GM06990 (cell line): ENCODE measurements around the gene PHLDB1.

Experiments
- DNase-seq: peaks from one replicate; pipeline ENCODE4 v3.0.0-alpha.2; 2011; ENCODE audit not compliant: insufficient read length; ENCODE audit errors: extremely low read depth
- H3K27me3 ChIP-seq: replicated peaks from 2 replicates; pipeline ENCODE4 v1.6.0; 2011; ENCODE audit warnings: low read length; ENCODE audit not compliant: control insufficient read depth, insufficient read depth
- H3K36me3 ChIP-seq: 2 replicates; pipeline ENCODE4 v1.5.1; 2011; ENCODE audit warnings: low read length; ENCODE audit not compliant: control insufficient read depth, insufficient read depth
- H3K4me3 ChIP-seq: replicated peaks from 2 replicates; pipeline ENCODE4 v1.5.1; 2011; ENCODE audit warnings: low read depth, mild to moderate bottlenecking, control low read depth, low read length
- CTCF ChIP-seq: IDR thresholded peaks from 2 replicates; pipeline ENCODE4 v1.5.1; 2011; ENCODE audit warnings: low read length, control low read depth, mild to moderate bottlenecking, inconsistent platforms; ENCODE audit not compliant: insufficient read depth, poor library complexity, severe bottlenecking

Gene PHLDB1

GRCh38 chr11:118625036-118625690 is 17.7 kb downstream of the PHLDB1 start:
- no peak for DNase-seq
- no peak overlapping the region for H3K4me3 ChIP-seq
- no peak for TF ChIP-seq CTCF
- peaks cover 4% of the 10 kb centered on the region; the same call in 1 of the 2 replicates for H3K27me3 ChIP-seq
- H3K36me3 ChIP-seq = no peaks in the 10 kb centered on the region

GRCh38 chr11:118625976-118626375 is 18.6 kb downstream of the PHLDB1 start:
- DNase-seq = no peak
- peaks cover 4% of the 10 kb centered on the region; the same call in 1 of the 2 replicates for H3K27me3 ChIP-seq
- no peak for TF ChIP-seq CTCF
- H3K36me3 ChIP-seq = no peaks in the 10 kb centered on the region
- H3K4me3 ChIP-seq = no peak overlapping the region

- TF ChIP-seq CTCF = no peak
- Histone ChIP-seq H3K4me3 (no peak overlapping the region), H3K36me3 (no peaks in the 10 kb centered on the region), H3K27me3 (peaks cover 5% of the 10 kb centered on the region; the same call in 1 of the 2 replicates)
- DNase-seq = no peak
Observed at GRCh38 chr11:118627566-118627965, 20.2 kb downstream of the PHLDB1 start.

- Histone ChIP-seq H3K4me3 (no peak overlapping the region), H3K36me3 (no peaks in the 10 kb centered on the region), H3K27me3 (peaks cover 5% of the 10 kb centered on the region; the same call in 1 of the 2 replicates)
- no peak for TF ChIP-seq CTCF
- DNase-seq = no peak
Observed at GRCh38 chr11:118628031-118628430, 20.6 kb downstream of the PHLDB1 start.

GRCh38 chr11:118628432-118628831 is 21.0 kb downstream of the PHLDB1 start:
- TF ChIP-seq CTCF = no peak
- H3K36me3 ChIP-seq = no peaks in the 10 kb centered on the region
- H3K4me3 ChIP-seq = no peak overlapping the region
- peaks cover 5% of the 10 kb centered on the region; the same call in 1 of the 2 replicates for H3K27me3 ChIP-seq
- DNase-seq = no peak
